GM19395 (cell line): ENCODE data around the gene CCL19.
"Not testable (repeated sequence)": the region's sequence is repeated elsewhere in the genome, so short reads cannot be mapped to it uniquely, and the experiment has no call there.

Experiments
- ATAC-seq: cut with Tn5 transposase; IDR thresholded peaks from one replicate; pipeline ENCODE4 v1.9.1; 2021; ENCODE audit warnings: mild to moderate bottlenecking, moderate library complexity; ENCODE audit not compliant: unreplicated experiment

The CCL19 gene

DNA sequence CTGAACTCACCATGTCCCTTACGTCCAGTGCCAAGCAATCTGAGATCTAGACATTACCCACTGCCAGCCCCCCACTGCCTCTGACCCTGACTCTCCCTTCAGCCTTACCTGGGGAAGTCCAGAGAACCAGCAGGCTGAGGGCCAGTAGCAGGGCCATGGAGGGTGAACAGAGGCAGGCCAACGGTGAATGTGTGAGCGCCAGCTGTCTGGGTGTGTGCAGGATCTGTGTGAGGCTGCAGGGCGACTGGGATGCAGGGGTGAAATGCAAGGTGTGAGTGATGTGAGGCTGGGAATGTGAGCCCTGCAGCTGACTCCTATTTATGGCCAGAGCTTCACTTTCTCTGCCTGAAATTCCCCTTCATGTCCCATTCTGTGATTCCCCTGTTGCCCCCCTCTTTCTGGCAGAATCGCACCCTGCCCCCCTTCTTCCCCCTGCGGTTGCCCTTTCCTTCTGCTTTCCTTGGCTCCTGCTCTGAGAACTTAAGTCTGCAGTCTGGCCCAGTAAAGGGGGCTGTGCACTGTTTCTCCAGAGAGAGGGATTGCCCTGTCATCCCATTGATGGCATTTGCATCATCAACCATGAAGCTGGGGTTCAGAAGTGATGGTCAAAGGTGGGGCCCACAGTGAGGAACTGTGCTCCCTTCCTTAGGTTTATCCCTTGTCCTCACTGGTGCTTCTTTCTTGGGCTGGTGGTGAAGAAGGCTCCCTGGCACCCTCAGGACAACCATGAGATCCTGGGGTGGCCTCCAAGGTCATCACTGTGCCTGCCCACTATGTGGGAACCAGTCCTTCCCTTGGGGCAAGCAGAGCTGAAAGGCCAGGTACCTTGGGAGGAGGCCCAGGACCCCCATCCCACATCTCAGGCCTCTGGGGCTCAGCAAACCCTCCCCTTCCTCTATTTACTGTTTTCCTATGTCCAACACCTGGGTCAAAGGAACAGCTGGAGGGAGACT is at the start of gene CCL19:
Gene CCL19, minus strand, starts transcription at position 294 of the 953 bp plus-strand sequence. Its CDS starts 137 bp downstream, at position 157.
- no peak for ATAC-seq

- ATAC-seq: not testable (repeated sequence)
These were observed 49.1 kb upstream of the CCL19 start for GRCh38 chr9:34740176-34740575.

DNA sequence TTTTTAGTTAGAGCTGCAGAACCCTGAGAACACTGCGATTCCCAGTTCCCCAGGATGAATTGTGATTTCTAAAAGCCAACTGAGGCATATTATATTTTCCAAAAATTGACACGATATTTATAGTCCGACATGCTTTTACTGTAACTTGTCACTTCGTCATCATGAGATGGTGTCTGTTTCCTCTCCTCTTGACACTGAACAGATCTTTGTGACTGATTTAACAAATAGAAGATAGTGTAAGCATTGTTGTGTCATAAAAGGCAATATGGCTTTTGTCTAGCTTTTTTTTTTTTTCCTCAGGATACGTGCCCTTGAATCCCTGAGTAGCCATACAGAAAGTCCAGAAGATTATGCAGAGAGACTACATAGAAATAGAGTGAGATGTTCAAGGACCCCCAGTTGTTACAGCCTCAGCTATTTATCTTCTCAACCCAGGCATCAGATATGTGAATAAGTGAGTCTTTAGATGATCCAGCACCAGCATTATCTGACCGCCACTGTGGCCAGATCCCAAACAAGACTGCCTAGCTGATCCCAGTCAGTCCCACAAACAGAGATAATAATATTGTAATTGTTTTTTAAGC is 46.7 kb upstream of the CCL19 start:
- ATAC-seq: no peak

GRCh38 chr9:34734720-34735119 is 43.6 kb upstream of the CCL19 start:
- ATAC-seq: no peak

DNA sequence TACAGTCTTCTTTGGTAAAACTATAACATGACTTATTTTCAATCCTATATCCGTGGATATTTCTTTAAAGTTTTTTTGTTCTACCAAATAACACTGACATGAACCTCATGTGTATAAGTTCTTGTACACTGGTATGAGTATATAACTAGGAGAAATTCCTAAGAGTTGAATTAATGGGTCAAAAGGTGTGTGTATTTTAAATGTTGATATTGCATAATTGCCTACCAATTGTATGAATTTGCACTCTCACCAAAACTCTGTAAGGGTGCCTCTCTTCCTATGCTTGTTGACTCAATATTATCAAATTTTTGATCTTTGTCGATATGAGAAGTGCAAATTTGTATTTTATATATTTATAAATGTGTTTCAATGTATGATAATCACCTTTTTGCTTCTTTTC is 41.8 kb upstream of the CCL19 start:
- ATAC-seq: no peak

GRCh38 chr9:34732478-34732877 is 41.4 kb upstream of the CCL19 start:
- ATAC-seq: no peak

DNA sequence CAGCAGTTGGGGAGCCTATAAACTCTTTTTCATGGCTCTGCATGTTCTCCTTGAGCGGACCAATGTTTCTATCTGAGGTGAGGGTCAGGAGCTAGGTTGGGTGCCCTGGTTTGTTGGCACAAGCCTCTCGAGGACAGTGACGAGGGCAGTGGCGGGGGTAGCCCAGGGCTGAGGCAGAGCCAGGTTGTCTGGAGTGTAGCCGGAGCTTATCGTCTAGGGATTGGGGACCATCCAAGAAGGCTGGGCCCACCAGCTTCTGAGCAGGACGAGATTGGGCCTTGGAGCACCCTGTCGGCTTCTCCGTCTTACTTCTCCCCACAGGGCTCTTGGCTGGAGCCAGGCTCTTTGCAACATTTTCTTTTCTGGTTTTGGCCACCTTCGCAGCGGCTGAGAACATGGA is 32.1 kb upstream of the CCL19 start:
- no peak for ATAC-seq

DNA sequence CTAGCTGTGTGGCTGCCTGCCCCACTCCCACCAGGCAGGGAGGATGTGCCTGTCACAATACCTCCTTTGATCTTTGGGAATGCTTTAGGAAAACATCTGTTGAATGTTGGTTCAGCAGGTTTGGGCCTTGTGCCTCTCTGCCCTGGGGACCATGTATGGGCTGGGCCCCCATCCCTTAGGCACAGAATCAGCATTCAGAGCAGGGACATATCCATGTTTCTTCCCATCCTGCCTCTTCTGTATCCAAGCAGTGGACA is 28.6 kb upstream of the CCL19 start:
- not testable (repeated sequence) for ATAC-seq

DNA sequence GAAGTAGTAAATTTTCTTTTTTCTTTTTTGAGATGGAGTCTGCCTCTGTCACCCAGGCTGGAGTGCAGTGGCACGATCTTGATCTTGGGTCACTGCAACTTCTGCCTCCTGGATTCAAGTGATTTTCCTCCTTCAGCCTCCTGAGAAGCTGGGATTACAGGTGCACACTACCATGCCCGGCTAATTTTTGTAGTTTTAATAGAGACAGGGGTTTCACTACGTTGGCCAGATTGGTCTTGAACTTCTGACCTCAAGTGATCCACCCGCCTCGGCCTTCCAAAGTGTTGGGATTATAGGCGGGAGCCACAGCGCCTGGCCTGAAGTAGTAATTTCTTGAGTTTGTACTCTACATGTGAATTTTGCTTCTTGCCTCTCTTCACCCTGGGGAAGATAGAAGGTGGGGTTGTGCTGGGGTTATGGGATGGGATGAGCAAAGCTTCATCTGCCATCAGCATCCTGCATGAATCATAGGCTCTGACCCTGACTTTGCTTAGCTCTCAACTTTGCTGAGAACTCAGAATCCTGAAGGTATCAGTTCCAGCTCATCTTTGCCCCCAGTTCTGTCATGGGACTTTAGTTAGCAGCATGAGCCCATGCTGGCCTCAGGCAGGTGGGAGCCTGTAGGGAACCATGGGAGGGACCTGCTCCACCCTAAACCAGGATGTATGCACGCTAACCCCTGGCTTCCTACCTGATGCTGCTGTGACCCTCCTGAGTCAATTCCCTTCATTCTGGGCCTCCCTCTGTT is 28.1 kb upstream of the CCL19 start:
- no peak for ATAC-seq

- ATAC-seq: no peak
These were observed 27.0 kb upstream of the CCL19 start for GRCh38 chr9:34717996-34718614.

DNA sequence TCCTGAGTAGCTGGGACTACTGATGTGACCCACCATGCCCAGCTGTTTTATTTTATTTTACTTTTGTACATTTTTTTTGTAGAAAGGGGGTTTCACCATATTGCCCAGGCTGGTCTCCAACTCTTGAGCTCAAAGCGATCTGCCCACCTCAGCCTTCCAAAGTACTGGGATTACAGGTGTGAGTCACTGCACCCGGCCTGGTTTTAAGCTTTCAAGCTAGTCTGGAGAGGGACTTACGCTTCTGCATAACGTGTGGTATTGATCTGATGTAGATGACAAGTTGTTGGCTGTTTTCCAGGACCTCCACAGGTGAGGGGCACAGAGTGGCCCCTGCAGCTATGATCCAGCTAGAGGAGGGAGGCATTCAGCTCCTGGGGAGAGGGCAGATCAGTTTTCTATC is 25.6 kb upstream of the CCL19 start:
- no peak for ATAC-seq

DNA sequence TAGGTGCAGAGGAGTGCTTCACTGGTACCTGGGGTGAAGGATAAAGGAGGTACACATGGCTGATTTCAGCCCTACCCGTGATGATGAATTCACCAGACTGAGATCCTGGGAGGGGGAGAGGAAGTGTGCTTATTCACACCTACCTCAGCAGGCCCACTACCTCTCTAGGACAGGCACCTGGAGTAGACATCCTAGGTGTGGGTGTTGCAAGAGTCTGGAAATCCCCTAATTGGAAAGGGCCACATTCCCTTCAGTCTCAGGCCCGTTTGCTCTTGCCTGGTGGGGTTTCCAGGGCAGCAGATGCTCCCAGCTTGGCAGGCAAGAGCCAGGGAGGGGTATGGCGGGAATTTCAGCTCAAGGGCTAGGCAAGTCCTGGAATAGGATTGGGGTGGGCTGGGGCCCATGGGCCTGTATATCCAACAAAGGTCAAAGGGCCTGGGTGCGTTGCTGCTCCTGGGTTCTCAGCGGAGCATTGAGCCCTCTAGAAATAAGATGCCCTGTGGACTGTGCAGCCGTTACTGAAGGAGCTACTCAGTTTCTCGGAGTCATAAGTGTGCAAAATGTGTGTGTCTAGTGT is 24.7 kb upstream of the CCL19 start:
- no peak for ATAC-seq

DNA sequence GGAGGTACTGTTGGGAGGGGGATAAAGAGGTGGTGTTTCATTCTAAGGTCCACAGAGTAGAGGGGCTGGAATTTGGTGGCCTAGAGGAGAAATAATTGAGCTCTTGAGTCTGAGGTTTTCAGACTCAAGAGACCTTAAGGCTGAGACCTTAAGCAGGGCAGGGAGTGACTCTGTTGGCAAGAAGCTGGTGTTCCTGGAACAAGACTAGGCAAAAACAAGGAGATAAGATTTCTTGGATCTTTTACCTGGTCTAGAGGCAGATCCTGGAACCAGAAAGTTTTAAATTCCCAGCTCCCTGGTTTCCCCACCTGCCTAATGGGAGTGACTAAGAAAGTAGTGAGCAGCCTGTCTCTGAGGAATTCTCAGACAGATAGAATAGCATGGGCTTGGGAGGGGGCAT is 22.9 kb upstream of the CCL19 start:
- no peak for ATAC-seq

GRCh38 chr9:34712140-34712539 is 21.1 kb upstream of the CCL19 start:
- no peak for ATAC-seq

GRCh38 chr9:34710023-34710422 is 18.9 kb upstream of the CCL19 start, which contains the start of gene CCL21:
TSS of gene CCL21 (minus strand) at chr9:34710136. CDS start at chr9:34710066, 70 bp downstream.
- ATAC-seq: no peak

DNA sequence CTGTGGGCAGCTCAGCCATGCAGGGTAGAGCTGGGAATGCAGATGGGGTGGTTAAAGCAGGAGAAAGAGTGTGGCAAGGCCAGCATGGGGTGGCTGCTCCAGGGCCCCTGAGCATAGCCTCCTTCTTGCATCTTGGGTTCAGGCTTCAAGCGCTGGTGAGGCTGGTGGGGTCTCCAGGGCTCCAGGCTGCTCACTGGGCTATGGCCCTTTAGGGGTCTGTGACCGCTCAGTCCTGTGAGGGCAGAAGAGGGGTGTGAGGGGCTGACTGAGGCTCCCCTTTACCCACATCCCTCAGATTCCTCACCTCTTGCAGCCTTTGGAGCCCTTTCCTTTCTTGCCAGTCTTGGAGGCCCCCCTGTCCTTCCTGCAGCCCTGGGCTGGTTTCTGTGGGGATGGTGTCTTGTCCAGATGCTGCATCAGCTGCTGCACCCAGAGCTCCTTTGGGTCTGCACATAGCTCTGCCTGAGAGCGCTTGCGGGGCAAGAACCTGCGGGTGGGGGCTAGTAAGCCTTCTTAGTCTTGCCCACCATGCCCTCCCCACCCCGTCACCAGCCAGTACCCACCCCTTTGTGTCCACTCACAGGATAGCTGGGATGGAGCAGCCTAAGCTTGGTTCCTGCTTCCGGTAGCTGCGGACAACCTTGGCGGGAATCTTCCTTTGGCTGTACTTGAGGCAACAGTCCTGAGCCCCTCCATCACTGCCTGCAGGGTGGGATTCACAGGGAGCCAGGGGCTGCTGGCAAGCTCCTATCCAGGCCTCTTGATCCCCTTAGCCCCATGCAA is 18.3 kb upstream of the CCL19 start:
- ATAC-seq: no peak

GRCh38 chr9:34707130-34707529 is 16.1 kb upstream of the CCL19 start:
- ATAC-seq: no peak

DNA sequence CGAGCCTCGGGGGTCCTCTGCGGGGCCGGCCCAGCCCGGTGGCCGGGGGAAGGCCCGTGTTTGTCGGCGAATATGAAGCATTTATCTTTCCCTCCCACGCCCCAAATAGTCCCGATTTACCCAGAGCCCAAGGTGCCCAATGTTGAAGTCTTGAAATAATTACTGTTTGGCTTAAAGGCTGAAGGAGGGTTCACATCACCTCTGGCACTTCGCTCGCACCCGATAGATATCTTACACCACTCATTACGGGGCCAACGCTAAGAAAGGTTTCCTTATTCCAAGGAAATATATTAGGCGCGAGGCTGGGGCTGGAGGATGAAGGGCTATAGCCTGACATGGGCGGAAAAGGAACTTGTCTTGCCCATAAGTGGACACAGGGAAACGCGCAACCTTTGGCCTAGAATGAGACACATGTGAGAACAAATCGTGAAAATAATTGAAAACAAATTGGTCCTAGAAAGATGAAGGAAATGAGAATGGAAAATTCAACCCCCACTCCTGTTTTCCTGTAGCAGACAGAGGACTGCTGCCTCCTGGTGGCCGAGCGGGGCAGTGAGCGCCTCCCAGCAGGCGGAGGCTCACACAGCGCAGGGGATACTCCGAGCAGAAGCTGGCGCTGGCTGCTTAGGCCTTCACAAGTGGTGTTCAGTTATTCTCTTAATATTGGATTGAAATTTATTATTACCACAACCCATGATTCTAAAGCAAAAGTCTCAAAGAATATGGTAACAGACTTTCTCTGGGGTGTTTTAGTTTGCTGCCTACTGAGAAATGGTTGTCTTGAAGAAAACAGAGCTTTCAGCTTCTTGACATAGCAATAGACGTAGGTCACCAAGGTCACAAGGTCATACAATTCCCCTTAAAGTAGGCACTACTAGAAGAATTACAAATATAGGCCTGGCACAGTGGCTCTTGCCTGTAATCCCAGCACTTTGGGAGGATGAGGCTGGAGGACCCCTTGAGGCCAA is 11.0 kb upstream of the CCL19 start:
- no peak for ATAC-seq
